ENCODE results near the gene UBE2D2. TPM values are rescaled to one million over a fixed set of nuclear protein-coding genes. Genes with fewer than 3 reads are reported as not detected.

Gene UBE2D2
- total RNA-seq, 2 experiments from 2014 or later, result 221 to 243 TPM

GRCh38 chr5:139638736-139639618 lies 77.8 kb downstream of the UBE2D2 start:
- Mint-ChIP-seq H3K27ac (no peak overlapping the region), H3K27me3 (ENCODE audit: low read depth) (no peaks in the 10 kb centered on the region), H3K4me3 (no peak overlapping the region), H3K4me1 (ENCODE audit: low read depth) (peaks cover 28% of the 10 kb centered on the region), H3K9me3 (no peaks in the 10 kb centered on the region), H3K36me3 (ENCODE audit: low read depth) (no peaks in the 10 kb centered on the region)
- CTCF ChIA-PET, result interaction anchor here (0.6 to 1.5 kb wide), 3 partner anchors 9 to 40 kb away, joined by 3 to 5 read pairs (median 3); partner anchors contain the start of gene CXXC5
- intact Hi-C loops (cut with micrococcal nuclease), result loop anchor here (5.0 to 10.0 kb wide), 2 partner anchors 237 to 326 kb away; partner anchors contain the start of gene SPATA24
- DNase-seq, result peak; percentile 3

GRCh38 chr5:139639619-139640380 lies 78.7 kb downstream of the UBE2D2 start:
- peaks cover 26% of the 10 kb centered on the region for H3K4me1 Mint-ChIP-seq (ENCODE audit: low read depth)
- H3K27me3 Mint-ChIP-seq (ENCODE audit: low read depth), result no peaks in the 10 kb centered on the region
- no peaks in the 10 kb centered on the region for H3K9me3 Mint-ChIP-seq
- CTCF ChIA-PET, result interaction anchor here (1.5 kb wide), 1 partner anchor 9 kb away, joined by 5 read pairs; the partner anchor contains the start of gene CXXC5
- H3K4me3 Mint-ChIP-seq, result no peak overlapping the region
- no peaks in the 10 kb centered on the region for H3K36me3 Mint-ChIP-seq (ENCODE audit: low read depth)
- peak; percentile 3 for DNase-seq
- intact Hi-C loops (cut with micrococcal nuclease), result loop anchor here (5.0 to 10.0 kb wide), 2 partner anchors 237 to 325 kb away; partner anchors contain the start of gene SPATA24
- H3K27ac Mint-ChIP-seq, result no peak overlapping the region

GRCh38 chr5:139640421-139641115 lies 79.4 kb downstream of the UBE2D2 start:
- CTCF ChIA-PET, result no interaction called here
- no peak overlapping the region for H3K27ac Mint-ChIP-seq
- peak; percentile 3 for DNase-seq
- H3K27me3 Mint-ChIP-seq (ENCODE audit: low read depth), result peaks cover 4% of the 10 kb centered on the region
- H3K4me1 Mint-ChIP-seq (ENCODE audit: low read depth), result peaks cover 19% of the 10 kb centered on the region
- H3K9me3 Mint-ChIP-seq, result no peaks in the 10 kb centered on the region
- intact Hi-C loops (cut with micrococcal nuclease), result no loop called here
- H3K4me3 Mint-ChIP-seq, result no peak overlapping the region
- no peaks in the 10 kb centered on the region for H3K36me3 Mint-ChIP-seq (ENCODE audit: low read depth)

GRCh38 chr5:139641116-139642080 lies 80.3 kb downstream of the UBE2D2 start:
- Mint-ChIP-seq H3K9me3 (no peaks in the 10 kb centered on the region), H3K4me1 (ENCODE audit: low read depth) (peaks cover 10% of the 10 kb centered on the region), H3K36me3 (ENCODE audit: low read depth) (no peaks in the 10 kb centered on the region), H3K27me3 (ENCODE audit: low read depth) (peaks cover 10% of the 10 kb centered on the region), H3K4me3 (no peak overlapping the region), H3K27ac (no peak overlapping the region)
- intact Hi-C loops (cut with micrococcal nuclease), result no loop called here
- CTCF ChIA-PET, result interaction anchor here (1.5 kb wide), 1 partner anchor 124 kb away, joined by 4 read pairs; no protein-coding TSS in a partner anchor
- DNase-seq, result peak; percentile 2

- H3K27ac Mint-ChIP-seq, result no peak overlapping the region
- CTCF ChIA-PET, result interaction anchor here (1.5 kb wide), 1 partner anchor 124 kb away, joined by 4 read pairs; no protein-coding TSS in a partner anchor
- peak; percentile 1 for DNase-seq
- H3K27me3 Mint-ChIP-seq (ENCODE audit: low read depth), result peaks cover 18% of the 10 kb centered on the region
- peaks cover 3% of the 10 kb centered on the region for H3K4me1 Mint-ChIP-seq (ENCODE audit: low read depth)
- H3K4me3 Mint-ChIP-seq, result no peak overlapping the region
- no peaks in the 10 kb centered on the region for H3K36me3 Mint-ChIP-seq (ENCODE audit: low read depth)
- intact Hi-C loops (cut with micrococcal nuclease), result no loop called here
- no peaks in the 10 kb centered on the region for H3K9me3 Mint-ChIP-seq
Measured at GRCh38 chr5:139642213-139642612, 81.1 kb downstream of the UBE2D2 start.

GRCh38 chr5:139642891-139643871 lies 82.0 kb downstream of the UBE2D2 start:
- no peak overlapping the region for H3K4me3 Mint-ChIP-seq
- no peaks in the 10 kb centered on the region for H3K9me3 Mint-ChIP-seq
- peaks cover 25% of the 10 kb centered on the region for H3K27me3 Mint-ChIP-seq (ENCODE audit: low read depth)
- intact Hi-C loops (cut with micrococcal nuclease), result no loop called here
- CTCF ChIA-PET, result interaction anchor here (0.5 to 1.5 kb wide), 5 partner anchors 8 to 124 kb away, joined by 3 to 5 read pairs (median 3); no protein-coding TSS in a partner anchor
- peak; percentile 4 for DNase-seq
- H3K4me1 Mint-ChIP-seq (ENCODE audit: low read depth), result peaks cover 2% of the 10 kb centered on the region
- no peaks in the 10 kb centered on the region for H3K36me3 Mint-ChIP-seq (ENCODE audit: low read depth)
- no peak overlapping the region for H3K27ac Mint-ChIP-seq

GRCh38 chr5:139644001-139644456 lies 82.9 kb downstream of the UBE2D2 start:
- CTCF ChIA-PET, result interaction anchor here (0.6 to 1.5 kb wide), 3 partner anchors 8 to 120 kb away, joined by 3 to 5 read pairs (median 3); no protein-coding TSS in a partner anchor
- no peaks in the 10 kb centered on the region for H3K9me3 Mint-ChIP-seq
- peak; percentile 1 for DNase-seq
- H3K27ac Mint-ChIP-seq, result no peak overlapping the region
- no peak overlapping the region for H3K4me3 Mint-ChIP-seq
- H3K36me3 Mint-ChIP-seq (ENCODE audit: low read depth), result no peaks in the 10 kb centered on the region
- peaks cover 25% of the 10 kb centered on the region for H3K27me3 Mint-ChIP-seq (ENCODE audit: low read depth)
- intact Hi-C loops (cut with micrococcal nuclease), result no loop called here
- peaks cover 2% of the 10 kb centered on the region for H3K4me1 Mint-ChIP-seq (ENCODE audit: low read depth)

GRCh38 chr5:139644646-139645429 lies 83.7 kb downstream of the UBE2D2 start:
- DNase-seq, result peak; percentile 3
- H3K27ac Mint-ChIP-seq, result no peak overlapping the region
- H3K36me3 Mint-ChIP-seq (ENCODE audit: low read depth), result no peaks in the 10 kb centered on the region
- CTCF ChIA-PET, result interaction anchor here (0.8 to 1.5 kb wide), 3 partner anchors 9 to 131 kb away, joined by 3 to 5 read pairs (median 3); no protein-coding TSS in a partner anchor
- H3K9me3 Mint-ChIP-seq, result no peaks in the 10 kb centered on the region
- intact Hi-C loops (cut with micrococcal nuclease), result no loop called here
- peaks cover 30% of the 10 kb centered on the region for H3K27me3 Mint-ChIP-seq (ENCODE audit: low read depth)
- peaks cover 7% of the 10 kb centered on the region for H3K4me1 Mint-ChIP-seq (ENCODE audit: low read depth)
- no peak overlapping the region for H3K4me3 Mint-ChIP-seq

- H3K27me3 Mint-ChIP-seq (ENCODE audit: low read depth), result peaks cover 34% of the 10 kb centered on the region
- H3K27ac Mint-ChIP-seq, result no peak overlapping the region
- no peaks in the 10 kb centered on the region for H3K36me3 Mint-ChIP-seq (ENCODE audit: low read depth)
- peaks cover 11% of the 10 kb centered on the region for H3K4me1 Mint-ChIP-seq (ENCODE audit: low read depth)
- H3K9me3 Mint-ChIP-seq, result no peaks in the 10 kb centered on the region
- CTCF ChIA-PET, result interaction anchor here (0.8 to 0.9 kb wide), 2 partner anchors 11 to 130 kb away, joined by 3 read pairs; no protein-coding TSS in a partner anchor
- no peak for DNase-seq
- intact Hi-C loops (cut with micrococcal nuclease), result no loop called here
- H3K4me3 Mint-ChIP-seq, result no peak overlapping the region
Measured at GRCh38 chr5:139645430-139645871, 84.3 kb downstream of the UBE2D2 start.

Measured in activated naive CD4-positive, alpha-beta T cell treated with anti-CD3 and anti-CD28 coated beads for 36 hours (primary cell).